ENCODE results near the gene PLEKHH1. TPM values are rescaled to one million over a fixed set of nuclear protein-coding genes. Genes with fewer than 3 reads are reported as not detected.
"Not testable (repeated sequence)": the region's sequence is repeated elsewhere in the genome, so short reads cannot be mapped to it uniquely, and the experiment has no call there.

The PLEKHH1 gene
- total and polyA plus RNA-seq, 2 of the 8 experiments (the other 6 are each of a cell fraction or from before 2014, with no cell fraction given): 28.3 to 33.3 TPM

DNA sequence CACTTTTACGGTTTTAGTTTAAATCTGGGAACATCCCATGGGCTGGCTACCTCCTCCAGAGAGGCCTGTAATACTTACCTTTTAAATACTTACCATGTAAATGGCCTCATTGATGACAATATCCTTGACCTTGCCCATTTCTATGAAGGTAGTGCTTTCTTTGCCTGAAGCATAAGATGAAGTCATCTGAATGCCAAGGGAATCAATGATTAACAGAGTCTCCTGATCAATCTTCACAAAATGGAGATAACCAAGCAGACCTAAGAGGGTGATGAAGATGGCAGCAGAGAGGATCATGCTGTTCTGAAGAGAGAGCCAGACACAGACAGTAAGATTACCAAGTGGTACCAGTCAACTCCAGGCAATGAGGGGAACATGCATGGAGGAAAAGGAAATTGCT is 60.6 kb downstream of the PLEKHH1 start:
- H3K18ac ChIP-seq (ENCODE audit: extremely low read depth, low read length); H4K8ac ChIP-seq (ENCODE audit: extremely low read depth, insufficient read depth, low read length); H2BK120ac ChIP-seq (replicated peaks; ENCODE audit: low read depth, low read length); H2AK5ac ChIP-seq (ENCODE audit: low read depth, low read length); H2BK12ac ChIP-seq (ENCODE audit: low read depth, low read length); H4K91ac ChIP-seq (replicated peaks; ENCODE audit: insufficient read length, low read length); H3K4me2 ChIP-seq (ENCODE audit: insufficient read depth in 1 of 2, low read depth in 2 of 2, low read length in 2 of 2); H3K23ac ChIP-seq (ENCODE audit: insufficient read length); H2BK15ac ChIP-seq (ENCODE audit: low read length); H2BK20ac ChIP-seq (ENCODE audit: low read length); FAIRE-seq; H3K27ac ChIP-seq (ENCODE audit: low read depth, low read length); H3K9me3 ChIP-seq (ENCODE audit: insufficient read depth in 2 of 2, low read depth in 1 of 2, low read length in 1 of 2); H3K4me1 ChIP-seq (replicated peaks in 1 of 4; ENCODE audit: control insufficient read depth in 3 of 4, insufficient read depth in 4 of 4, low read length in 3 of 4); H3K56ac ChIP-seq (replicated peaks; ENCODE audit: insufficient read length, low read depth, low read length); H3K27me3 ChIP-seq (replicated peaks in 1 of 4; ENCODE audit: control insufficient read depth in 3 of 4, extremely low read depth in 1 of 4, insufficient read depth in 3 of 4, low read length in 3 of 4); H3K14ac ChIP-seq (ENCODE audit: insufficient read length); H3K23me2 ChIP-seq (ENCODE audit: low read depth, low read length); H3K79me1 ChIP-seq (ENCODE audit: low read depth, low read length); H3K79me2 ChIP-seq (ENCODE audit: control insufficient read depth in 1 of 2, insufficient read depth in 2 of 2, low read length in 2 of 2); DNase-seq (ENCODE audit: low read depth in 1 of 2, low spot score in 2 of 2); H2AFZ ChIP-seq (ENCODE audit: low read length); H3K36me3 ChIP-seq (ENCODE audit: control insufficient read depth in 2 of 4, insufficient read depth in 4 of 4, low read length in 3 of 4); H4K20me1 ChIP-seq (replicated peaks in 1 of 2; ENCODE audit: control insufficient read depth in 1 of 2, insufficient read depth in 2 of 2, low read length in 2 of 2); H4K5ac ChIP-seq (ENCODE audit: insufficient read length, low read depth, low read length); H2BK5ac ChIP-seq (ENCODE audit: low read depth, low read length); H3K4me3 ChIP-seq (ENCODE audit: extremely low read depth in 1 of 4, insufficient read depth in 2 of 4, low read depth in 3 of 4, low read length in 4 of 4); POLR2A ChIA-PET (ENCODE audit: partially characterized antibody); H3K4ac ChIP-seq (replicated peaks; ENCODE audit: insufficient read length, low read depth, low read length); H3K9ac ChIP-seq (replicated peaks in 1 of 4; ENCODE audit: extremely low read depth in 1 of 4, low read depth in 3 of 4, low read length in 3 of 4): not testable (repeated sequence)
- CTCF ChIA-PET (ENCODE audit: partially characterized antibody): interaction anchor here (1.7 to 4.8 kb wide), 2 partner anchors 9 to 12 kb away, joined by 6 to 28 read pairs; no protein-coding TSS in a partner anchor
- WGBS, 2 experiments (ENCODE audit: extremely low coverage in 1 of 2, insufficient coverage in 1 of 2, insufficient read length in 1 of 2, insufficient replicate concordance in 2 of 2, low coverage in 1 of 2, low lambda C conversion rate in 2 of 2, missing lambda C conversion rate in 1 of 2): 5% methylated on average over 1 of the region's 1 CpG; no CpG with 5 or more reads in 1 of the 2 experiments
